HUDEP-2 (cell line): ENCODE data around the gene OR51B4.
"Not testable (repeated sequence)": the region's sequence is repeated elsewhere in the genome, so short reads cannot be mapped to it uniquely, and the experiment has no call there.

Experiments used
- DNase-seq, 76 experiments: peaks; one replicate each; lab custom pipeline; 2025; ENCODE audit not compliant: unreplicated experiment in 76 of 76; lab: John Stamatoyannopoulos, UW

The OR51B4 gene

GRCh38 chr11:5297721-5298323 is 3.9 kb downstream of the OR51B4 start:
- DNase-seq, result peak in 34 of 76 experiments; percentile 1 to 74 (median 34)

GRCh38 chr11:5294342-5294995 is 7.3 kb downstream of the OR51B4 start:
- DNase-seq, result not testable (repeated sequence)

GRCh38 chr11:5293028-5293427 is 8.7 kb downstream of the OR51B4 start:
- DNase-seq, result no peak

DNA sequence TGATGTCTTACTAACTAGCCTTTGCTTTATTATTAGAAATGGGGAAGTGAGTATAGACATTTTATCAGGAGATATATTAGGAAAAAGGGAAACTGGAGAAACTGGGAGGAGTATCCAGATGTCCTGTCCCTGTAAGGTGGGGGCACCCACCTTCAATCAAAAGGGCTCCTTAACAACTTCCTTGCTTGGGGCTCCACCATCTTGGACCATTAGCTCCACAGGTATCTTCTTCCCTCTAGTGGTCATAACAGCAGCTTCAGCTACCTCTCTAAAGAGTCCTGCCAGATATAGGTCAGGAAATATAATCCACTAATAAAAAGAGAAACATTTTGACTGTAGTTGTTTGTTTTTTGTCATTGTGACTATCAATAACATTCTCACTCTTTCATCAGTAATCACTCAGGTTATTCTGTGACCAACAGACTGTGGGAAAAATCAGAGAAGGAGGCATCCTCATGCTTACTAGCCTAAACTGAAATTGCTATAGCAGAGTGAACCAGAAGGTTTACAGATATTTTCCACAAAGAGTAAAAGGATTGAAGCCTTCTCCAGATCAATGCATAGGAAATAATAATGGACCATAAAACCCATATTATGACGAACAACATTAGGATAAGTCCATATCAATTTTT is 10.4 kb downstream of the OR51B4 start:
- DNase-seq, result peak in 48 of 76 experiments; percentile 8 to 80 (median 36)

- no peak for DNase-seq
These were observed 11.6 kb downstream of the OR51B4 start for GRCh38 chr11:5290106-5290505.

DNA sequence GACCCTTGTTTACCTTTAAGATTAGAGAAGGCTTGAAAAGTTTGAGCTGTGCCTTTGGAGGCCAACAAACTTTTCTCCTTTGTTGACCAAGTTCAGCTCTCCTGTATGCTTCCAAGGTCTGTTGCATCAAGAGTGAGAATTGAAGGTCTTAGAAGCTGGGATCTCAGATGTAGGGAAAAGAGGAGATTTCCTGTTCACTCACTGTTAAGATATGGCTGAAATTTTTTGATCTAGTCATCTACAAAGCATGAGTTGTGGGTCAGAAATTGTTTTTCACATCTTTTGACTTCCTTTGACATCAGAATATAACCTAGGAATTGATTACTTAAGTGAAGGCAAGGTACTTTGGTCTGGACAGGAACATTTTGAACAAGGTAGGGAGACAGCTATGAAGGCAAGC is 12.1 kb downstream of the OR51B4 start:
- DNase-seq, result no peak

DNA sequence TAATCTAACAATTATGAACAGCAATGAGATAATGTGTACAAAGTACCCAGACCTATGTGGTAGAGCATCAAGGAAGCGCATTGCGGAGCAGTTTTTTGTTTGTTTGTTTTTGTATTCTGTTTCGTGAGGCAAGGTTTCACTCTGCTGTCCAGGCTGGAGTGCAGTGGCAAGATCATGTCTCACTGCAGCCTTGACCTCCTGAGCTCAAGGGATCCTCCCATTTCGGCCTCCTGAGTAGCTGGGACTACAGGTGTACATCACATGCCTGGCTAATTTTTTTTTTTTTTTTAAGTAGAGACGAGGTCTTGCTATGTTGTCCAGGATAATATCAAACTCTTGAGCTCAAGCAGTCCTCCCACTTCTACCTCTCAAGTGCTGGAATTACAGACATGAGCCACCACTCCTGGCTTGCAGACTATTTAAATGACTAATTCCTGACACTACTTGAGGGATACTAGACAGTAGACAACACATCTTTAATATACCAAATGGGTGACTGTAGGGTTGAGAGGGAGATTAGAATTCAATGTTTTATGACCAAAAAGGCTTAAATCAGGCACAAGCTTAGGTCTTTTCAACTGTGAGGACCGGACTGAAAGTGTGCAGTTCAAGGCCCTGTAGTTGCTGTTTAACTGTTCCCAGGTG is 12.7 kb downstream of the OR51B4 start:
- DNase-seq, result peak in 2 of 76 experiments; percentile 34 to 36

DNA sequence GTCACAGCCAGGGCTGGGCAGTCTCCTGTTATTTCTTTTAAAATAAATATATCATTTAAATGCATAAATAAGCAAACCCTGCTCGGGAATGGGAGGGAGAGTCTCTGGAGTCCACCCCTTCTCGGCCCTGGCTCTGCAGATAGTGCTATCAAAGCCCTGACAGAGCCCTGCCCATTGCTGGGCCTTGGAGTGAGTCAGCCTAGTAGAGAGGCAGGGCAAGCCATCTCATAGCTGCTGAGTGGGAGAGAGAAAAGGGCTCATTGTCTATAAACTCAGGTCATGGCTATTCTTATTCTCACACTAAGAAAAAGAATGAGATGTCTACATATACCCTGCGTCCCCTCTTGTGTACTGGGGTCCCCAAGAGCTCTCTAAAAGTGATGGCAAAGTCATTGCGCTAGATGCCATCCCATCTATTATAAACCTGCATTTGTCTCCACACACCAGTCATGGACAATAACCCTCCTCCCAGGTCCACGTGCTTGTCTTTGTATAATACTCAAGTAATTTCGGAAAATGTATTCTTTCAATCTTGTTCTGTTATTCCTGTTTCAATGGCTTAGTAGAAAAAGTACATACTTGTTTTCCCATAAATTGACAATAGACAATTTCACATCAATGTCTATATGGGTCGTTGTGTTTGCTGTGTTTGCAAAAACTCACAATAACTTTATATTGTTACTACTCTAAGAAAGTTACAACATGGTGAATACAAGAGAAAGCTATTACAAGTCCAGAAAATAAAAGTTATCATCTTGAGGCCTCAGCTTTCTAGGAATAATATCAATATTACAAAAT is 13.4 kb downstream of the OR51B4 start:
- DNase-seq, result peak in 71 of 76 experiments; percentile 37 to 97 (median 89)

DNA sequence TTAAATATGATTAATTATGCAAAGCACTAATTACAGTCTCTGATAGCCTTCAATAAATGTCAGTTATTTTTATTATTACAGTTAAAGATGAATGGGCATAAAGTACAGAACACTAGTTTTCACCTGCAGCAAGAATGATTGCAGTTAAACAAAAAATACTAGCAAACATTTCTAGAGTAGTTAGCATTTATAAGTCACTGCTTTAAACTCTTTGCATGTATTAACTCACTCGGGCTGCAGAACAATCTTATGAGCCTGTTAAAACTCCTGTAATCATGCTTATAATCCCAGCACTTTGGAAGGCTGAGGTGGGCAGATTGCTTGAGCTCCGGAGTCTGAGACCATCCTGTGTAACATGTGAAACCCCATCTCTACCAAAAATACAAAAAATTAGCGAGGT is 14.8 kb downstream of the OR51B4 start:
- DNase-seq, result no peak

DNA sequence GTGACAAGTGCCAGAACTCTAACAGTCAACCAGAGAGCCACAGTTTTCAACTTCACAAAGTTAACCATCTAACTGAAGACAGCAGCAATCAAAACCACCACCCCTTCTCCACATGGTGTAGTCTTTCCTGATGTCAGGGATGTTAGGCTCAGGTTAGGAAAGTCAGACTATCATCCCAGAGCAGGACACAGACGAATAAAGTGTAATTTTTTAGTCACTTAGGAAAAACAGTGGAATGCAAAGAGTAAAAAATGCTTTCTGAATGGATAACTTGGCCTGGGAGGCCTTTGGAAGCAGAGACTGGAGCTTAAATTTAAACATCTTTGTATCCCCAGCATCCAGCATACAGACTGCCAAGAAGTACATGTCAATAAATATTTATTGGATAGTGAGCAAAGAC is 15.4 kb downstream of the OR51B4 start:
- DNase-seq, result no peak

GRCh38 chr11:5285703-5286340 is 15.9 kb downstream of the OR51B4 start:
- peak in 1 of 76 experiments; percentile 31 for DNase-seq

DNA sequence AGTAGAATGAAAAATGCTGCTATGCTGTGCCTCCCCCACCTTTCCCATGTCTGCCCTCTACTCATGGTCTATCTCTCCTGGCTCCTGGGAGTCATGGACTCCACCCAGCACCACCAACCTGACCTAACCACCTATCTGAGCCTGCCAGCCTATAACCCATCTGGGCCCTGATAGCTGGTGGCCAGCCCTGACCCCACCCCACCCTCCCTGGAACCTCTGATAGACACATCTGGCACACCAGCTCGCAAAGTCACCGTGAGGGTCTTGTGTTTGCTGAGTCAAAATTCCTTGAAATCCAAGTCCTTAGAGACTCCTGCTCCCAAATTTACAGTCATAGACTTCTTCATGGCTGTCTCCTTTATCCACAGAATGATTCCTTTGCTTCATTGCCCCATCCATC is 17.1 kb downstream of the OR51B4 start:
- DNase-seq, result peak in 70 of 76 experiments; percentile 55 to 98 (median 90)

DNA sequence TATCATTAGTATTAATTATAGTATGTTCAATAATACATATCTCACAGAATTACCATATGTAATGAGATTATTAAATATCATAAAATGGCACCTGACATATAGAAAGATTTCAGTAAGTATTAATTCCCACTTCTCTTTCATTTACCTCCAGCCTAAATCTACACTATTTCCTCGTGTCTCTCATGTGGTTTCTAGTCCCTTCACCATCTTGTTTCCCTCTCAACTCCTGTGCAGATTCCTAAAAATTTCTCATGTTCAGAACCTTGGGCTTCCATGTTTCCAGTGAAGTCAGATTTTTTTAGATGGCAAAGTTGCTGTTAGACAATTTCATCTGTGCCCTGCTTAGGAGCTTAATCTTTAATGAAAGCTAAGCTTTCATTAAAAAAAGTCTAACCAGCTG is 17.9 kb downstream of the OR51B4 start:
- no peak for DNase-seq

- DNase-seq, result no peak
These were observed 18.7 kb downstream of the OR51B4 start for GRCh38 chr11:5283086-5283485.

- DNase-seq, result no peak
These were observed 19.1 kb downstream of the OR51B4 start for GRCh38 chr11:5282628-5283027.

- no peak for DNase-seq
These were observed 20.1 kb downstream of the OR51B4 start for GRCh38 chr11:5281596-5281995.

- peak in 70 of 76 experiments; percentile 65 to 99 (median 92) for DNase-seq
These were observed 21.1 kb downstream of the OR51B4 start for GRCh38 chr11:5280582-5281102.

- DNase-seq, result no peak
These were observed 22.2 kb downstream of the OR51B4 start for GRCh38 chr11:5279471-5280090.

DNA sequence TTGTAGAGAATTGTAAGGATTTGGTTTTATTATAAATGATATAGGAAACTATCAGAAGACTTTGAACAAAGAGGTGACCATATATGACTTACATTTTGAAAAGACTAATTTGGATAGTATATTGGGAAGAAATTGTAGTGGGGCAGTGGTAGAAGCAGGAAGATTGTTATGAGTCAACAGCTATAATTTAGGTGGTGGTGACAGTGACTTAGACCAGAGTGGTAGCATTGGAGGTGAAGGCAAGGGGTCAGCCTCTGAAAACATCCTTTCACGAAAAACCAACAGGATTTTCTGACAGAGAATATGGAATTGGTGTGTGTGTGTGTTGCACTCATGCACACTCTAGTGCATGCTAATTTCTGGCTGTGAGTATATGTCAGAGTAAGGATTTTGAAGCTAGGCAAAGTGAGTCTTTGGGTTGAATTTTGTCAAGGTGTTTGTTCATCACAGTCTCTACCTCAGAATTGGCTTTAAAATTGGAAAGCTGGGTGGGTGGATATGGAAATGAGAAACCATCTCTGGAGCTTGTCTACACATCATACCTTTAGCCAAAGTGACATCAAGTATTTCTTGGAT is 23.9 kb downstream of the OR51B4 start:
- DNase-seq, result no peak
